ENCODE results near the gene IFI27L1. TPM values are rescaled to one million over a fixed set of nuclear protein-coding genes. Genes with fewer than 3 reads are reported as not detected.
"Not testable (repeated sequence)": the region's sequence is repeated elsewhere in the genome, so short reads cannot be mapped to it uniquely, and the experiment has no call there.

IFI27L1 gene
- total RNA-seq, 2 donors from 2014 or later: 22.9 to 23.0 TPM

DNA sequence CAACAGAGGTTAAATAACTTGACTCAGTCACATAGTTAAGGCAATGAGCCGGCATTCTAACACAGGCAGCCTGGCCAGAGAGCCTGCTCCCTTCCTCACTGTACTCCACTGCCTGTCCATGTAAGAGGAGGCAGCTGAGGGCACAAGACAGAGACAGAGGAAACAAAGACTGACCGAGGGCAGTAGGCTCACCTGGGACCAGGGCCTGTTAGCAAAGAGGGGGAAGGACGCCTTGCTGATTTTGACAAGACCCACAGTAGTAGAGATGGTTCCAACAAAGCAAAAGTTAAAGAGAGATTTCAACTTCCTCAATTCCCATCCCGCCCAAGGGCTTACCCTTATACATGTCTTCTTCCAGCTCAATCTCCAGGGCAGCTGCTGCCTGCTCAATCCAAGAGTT, 28.4 kb upstream of the IFI27L1 start:
- no peak for ATAC-seq
- Mint-ChIP-seq H3K36me3 (peaks cover 34% of the 10 kb centered on the region), H3K4me3 (no peak overlapping the region)

DNA sequence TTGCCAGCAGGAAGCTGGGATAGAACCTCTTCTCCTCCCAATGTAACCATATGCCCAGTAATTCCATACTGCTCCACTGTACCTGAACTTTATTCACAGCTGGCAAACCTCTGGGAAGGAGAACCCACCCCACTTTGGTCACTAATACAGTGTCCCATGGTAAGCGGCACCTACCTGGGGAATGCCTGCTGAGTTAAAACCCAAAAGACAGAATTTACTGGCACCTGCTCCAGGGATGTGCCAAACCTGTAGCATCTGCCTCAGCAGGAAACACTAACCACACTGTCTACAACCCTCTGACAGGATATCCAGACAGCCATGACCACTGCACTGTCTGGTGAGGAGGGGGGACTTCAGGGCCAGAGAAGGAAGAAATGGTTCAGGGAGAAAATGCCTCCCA, 26.7 kb upstream of the IFI27L1 start:
- Mint-ChIP-seq H3K4me1 (ENCODE audit: low read depth in 2 of 2) (peaks cover 49 to 51% of the 10 kb centered on the region in 2 donors), H3K27ac (no peak overlapping the region), H3K36me3 (peaks cover 41% of the 10 kb centered on the region), H3K9me3 (no peaks in the 10 kb centered on the region), H3K27me3 (no peaks in the 10 kb centered on the region), H3K4me3 (no peak overlapping the region)
- DNase-seq (ENCODE audit: low spot score) (no peak), ATAC-seq (no peak)

More for the DNA sequence above, 28.4 kb upstream of the IFI27L1 start:
- Mint-ChIP-seq H3K9me3 (no peaks in the 10 kb centered on the region), H3K4me1 (ENCODE audit: low read depth in 2 of 2) (peaks cover 36 to 40% of the 10 kb centered on the region in 2 donors), H3K27me3 (no peaks in the 10 kb centered on the region), H3K27ac (peak overlapping the region in 1 of 2 donors; percentile 4)
- DNase-seq (ENCODE audit: low spot score): no peak

DNA sequence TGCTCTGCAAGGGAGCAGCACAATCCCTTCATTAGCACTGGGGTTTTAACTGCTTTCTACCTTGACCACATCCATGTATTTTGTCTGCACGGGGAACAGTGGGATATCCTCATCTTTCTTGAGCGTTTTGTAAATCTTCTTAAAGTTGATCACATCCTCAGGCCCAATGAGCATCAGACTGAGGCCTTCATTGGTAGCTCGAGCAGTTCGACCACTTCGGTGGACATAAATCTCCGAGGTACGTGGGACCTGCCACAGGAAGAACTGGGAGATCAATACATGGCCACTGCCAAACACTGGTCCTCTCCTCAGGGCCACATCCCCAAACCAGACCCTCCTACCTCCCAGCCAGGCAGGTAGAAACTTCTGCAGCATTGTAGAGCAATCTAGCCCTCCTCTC, 26.2 kb upstream of the IFI27L1 start:
- no peak overlapping the region for H3K4me3 Mint-ChIP-seq
- peaks cover 40% of the 10 kb centered on the region for H3K36me3 Mint-ChIP-seq
- no peaks in the 10 kb centered on the region for H3K9me3 Mint-ChIP-seq
- peak overlapping the region in 1 of 2 donors; percentile 55 for H3K27ac Mint-ChIP-seq
- H3K4me1 Mint-ChIP-seq (ENCODE audit: low read depth in 2 of 2): peaks cover 49% of the 10 kb centered on the region in 2 donors
- H3K27me3 Mint-ChIP-seq: no peaks in the 10 kb centered on the region
- ATAC-seq: no peak
- no peak for DNase-seq (ENCODE audit: low spot score)

DNA sequence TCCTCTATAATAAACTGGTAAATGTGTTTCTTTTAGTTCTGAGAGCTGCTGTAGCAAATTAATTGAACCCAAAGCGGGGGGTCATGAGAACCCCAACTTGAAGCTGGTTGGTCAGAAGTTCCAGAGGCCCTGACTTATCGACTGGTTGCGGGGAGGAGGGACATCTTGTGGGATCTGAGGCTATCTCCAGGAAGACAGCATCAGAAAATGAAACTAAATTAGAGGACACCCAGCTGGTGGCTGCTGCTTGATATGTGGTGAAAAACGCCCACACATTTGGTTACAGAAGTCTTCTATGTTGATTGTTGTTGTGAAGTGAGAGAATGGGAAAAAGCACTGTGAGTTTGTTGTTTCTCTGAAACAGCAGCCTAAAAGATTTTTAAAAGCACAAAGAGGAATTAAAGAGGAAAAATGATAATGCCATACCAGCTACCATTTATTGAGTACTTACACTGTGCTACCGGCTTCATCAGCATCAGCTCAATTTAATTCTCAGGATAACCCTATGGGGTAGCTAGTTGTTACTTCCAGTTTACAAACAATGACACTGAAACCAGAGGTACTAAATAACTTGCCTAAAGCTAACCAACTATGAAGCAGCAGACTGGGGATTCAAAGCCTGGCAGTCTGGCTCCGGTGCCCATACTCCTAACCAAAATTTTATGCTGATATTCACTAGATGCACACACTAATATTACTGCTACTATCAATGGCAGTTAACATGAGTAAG, 24.4 kb upstream of the IFI27L1 start:
- Mint-ChIP-seq H3K4me3 (peak overlapping the region; percentile 47), H3K9me3 (no peaks in the 10 kb centered on the region), H3K36me3 (peaks cover 34% of the 10 kb centered on the region), H3K27ac (peak overlapping the region; percentile 32 to 55), H3K27me3 (no peaks in the 10 kb centered on the region), H3K4me1 (ENCODE audit: low read depth in 2 of 2) (peaks cover 46 to 49% of the 10 kb centered on the region in 2 donors)
- ATAC-seq: peak; percentile 77 to 81
- DNase-seq (ENCODE audit: low spot score): peak; percentile 70

DNA sequence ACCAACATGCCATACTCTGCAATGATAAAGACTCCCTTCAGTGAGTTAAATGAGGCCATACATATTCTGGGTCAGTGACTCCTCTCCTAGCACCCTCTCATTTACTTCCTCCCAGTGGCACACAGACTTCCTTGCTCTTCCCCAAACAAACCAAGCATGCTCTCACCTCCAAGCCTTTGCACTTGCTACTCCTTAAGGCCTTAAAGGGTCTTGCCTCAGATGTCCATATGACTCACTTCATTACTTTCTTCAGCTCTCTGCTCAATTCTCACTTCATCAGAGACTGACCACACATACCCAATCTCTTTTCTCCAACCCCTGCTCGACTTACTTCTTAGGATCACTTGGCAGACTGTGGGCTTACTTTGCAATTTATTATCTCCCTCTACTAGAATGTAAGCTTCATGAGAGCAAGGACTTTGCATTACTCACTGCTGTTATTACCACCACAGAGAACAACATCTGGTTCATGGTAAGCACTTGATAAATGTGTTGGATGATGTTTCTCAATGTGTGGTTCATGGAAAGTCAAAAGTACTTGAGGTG, 22.9 kb upstream of the IFI27L1 start:
- no peak for DNase-seq (ENCODE audit: low spot score)
- peaks cover 41% of the 10 kb centered on the region for H3K36me3 Mint-ChIP-seq
- H3K27ac Mint-ChIP-seq: peak overlapping the region; percentile 32 to 55
- H3K9me3 Mint-ChIP-seq: no peaks in the 10 kb centered on the region
- peaks cover 49 to 52% of the 10 kb centered on the region in 2 donors for H3K4me1 Mint-ChIP-seq (ENCODE audit: low read depth in 2 of 2)
- H3K27me3 Mint-ChIP-seq: no peaks in the 10 kb centered on the region
- H3K4me3 Mint-ChIP-seq: peak overlapping the region; percentile 34
- peak; percentile 69 to 74 for ATAC-seq

DNA sequence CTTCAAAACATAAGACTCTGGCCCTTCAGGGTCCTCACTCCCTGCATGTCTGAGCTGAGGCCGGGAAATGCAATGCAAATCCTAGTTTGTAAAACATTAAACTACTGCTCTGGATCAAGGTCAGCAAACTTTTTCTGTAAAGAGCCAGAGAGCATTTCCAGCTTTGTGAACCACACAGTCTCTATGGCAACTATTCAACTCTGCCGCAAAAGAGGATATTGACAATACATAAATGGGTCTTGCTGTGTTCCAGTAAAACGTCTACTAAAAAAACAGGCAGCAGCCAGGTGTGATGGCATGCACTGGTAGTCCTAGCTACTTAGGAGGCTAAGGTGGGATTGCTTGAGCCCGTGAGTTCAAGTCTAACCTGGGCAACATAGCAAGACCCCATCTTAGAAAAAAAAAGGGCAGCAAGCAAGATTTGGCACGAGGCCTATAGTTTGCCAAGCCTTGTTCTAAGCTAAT, 22.4 kb upstream of the IFI27L1 start:
- Mint-ChIP-seq H3K36me3 (peaks cover 41% of the 10 kb centered on the region), H3K27ac (peak overlapping the region; percentile 32 to 55), H3K9me3 (no peaks in the 10 kb centered on the region), H3K27me3 (no peaks in the 10 kb centered on the region), H3K4me1 (ENCODE audit: low read depth in 2 of 2) (peaks cover 51 to 54% of the 10 kb centered on the region in 2 donors), H3K4me3 (peak overlapping the region; percentile 34)
- no peak for DNase-seq (ENCODE audit: low spot score)
- no peak for ATAC-seq

DNA sequence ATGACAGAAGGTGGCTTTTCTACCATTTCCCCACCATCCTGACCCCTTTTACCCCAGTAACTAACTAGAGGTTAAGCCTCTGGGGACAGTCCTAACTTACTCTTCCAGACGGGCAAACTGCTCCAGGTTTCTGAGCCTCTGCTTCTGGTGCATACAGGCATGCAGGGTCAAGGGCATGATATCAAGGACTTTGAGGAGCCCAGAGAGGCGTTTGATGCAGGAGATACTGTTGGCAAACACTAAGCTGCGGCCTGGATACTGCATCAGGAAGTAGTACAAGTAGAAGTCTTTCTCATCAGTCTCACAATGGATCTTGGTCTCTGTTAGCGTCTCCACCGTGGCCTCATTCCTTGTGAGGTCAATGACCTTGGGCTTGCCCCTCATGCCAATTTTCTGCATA, 21.1 kb upstream of the IFI27L1 start:
- Mint-ChIP-seq H3K9me3 (no peaks in the 10 kb centered on the region), H3K36me3 (peaks cover 28% of the 10 kb centered on the region), H3K27ac (no peak overlapping the region), H3K4me3 (no peak overlapping the region), H3K4me1 (ENCODE audit: low read depth in 2 of 2) (peaks cover 45 to 47% of the 10 kb centered on the region in 2 donors), H3K27me3 (no peaks in the 10 kb centered on the region)
- ATAC-seq: no peak
- no peak for DNase-seq (ENCODE audit: low spot score)

DNA sequence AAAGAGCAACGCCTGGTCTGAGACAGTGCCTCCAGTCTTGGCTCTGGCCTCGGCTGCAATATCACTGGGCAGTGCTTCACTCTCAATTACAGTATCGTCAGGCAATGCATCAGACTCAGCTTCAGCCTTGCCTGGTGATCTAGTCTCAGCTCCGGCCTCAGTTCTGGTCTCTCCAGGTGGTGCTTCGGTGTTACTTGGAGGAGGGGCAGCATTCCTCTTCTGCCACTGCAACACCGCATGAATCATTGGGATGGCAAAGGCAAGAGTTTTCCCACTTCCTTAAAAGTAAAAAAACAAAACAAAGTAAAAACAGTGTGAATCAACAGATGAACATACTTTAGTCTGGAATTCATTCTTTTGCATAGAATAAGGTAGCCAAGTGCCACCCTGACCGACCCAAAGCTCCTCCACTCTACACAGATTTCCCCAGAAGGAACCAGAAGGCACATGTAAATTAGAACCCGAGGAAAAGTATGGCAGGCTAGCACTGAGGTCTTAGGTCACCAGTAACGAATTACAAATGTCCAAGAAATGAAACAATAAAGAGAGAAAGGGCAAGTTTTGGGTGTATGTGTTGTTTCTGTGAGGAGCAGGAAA, 18.7 kb upstream of the IFI27L1 start:
- Mint-ChIP-seq H3K36me3 (peaks cover 24% of the 10 kb centered on the region), H3K9me3 (no peaks in the 10 kb centered on the region), H3K4me3 (no peak overlapping the region), H3K27me3 (no peaks in the 10 kb centered on the region), H3K27ac (peak overlapping the region in 1 of 2 donors; percentile 31), H3K4me1 (ENCODE audit: low read depth in 2 of 2) (peaks cover 41 to 44% of the 10 kb centered on the region in 2 donors)
- DNase-seq (ENCODE audit: low spot score) (no peak), ATAC-seq (no peak)

DNA sequence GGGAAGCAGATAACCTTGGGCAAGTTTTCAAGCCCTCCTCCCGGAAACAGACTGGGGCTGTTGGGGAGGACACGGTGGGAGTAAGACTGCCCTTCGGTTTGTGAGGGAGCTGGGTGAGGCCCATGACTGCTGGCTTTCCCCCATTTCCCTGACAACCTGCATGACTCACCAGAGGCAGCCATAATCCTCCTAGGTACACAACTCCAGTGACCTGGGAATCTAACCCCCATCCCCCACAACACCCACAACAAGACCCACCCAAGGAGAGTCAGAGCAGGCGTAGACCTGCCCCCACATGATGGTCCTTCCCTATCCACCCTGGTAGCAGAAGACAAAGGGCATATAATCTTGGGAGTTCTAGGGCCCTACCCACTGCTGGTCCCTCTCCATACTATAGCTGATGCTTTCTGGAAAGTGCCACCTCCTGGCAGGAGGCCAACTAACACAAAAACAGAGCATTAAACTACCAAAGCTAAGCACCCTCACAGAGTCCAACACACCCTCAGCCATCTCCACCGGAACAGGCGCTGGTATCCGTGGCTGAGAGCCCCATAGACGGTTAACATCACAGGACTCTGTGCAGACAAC, 14.9 kb upstream of the IFI27L1 start:
- no peaks in the 10 kb centered on the region for H3K27me3 Mint-ChIP-seq
- H3K27ac Mint-ChIP-seq: peak overlapping the region in 1 of 2 donors; percentile 5
- peaks cover 56 to 64% of the 10 kb centered on the region in 2 donors for H3K4me1 Mint-ChIP-seq (ENCODE audit: low read depth in 2 of 2)
- no peak overlapping the region for H3K4me3 Mint-ChIP-seq
- H3K36me3 Mint-ChIP-seq: peaks cover 52% of the 10 kb centered on the region
- DNase-seq (ENCODE audit: low spot score) (no peak), ATAC-seq (no peak)
- peaks cover 8% of the 10 kb centered on the region for H3K9me3 Mint-ChIP-seq

DNA sequence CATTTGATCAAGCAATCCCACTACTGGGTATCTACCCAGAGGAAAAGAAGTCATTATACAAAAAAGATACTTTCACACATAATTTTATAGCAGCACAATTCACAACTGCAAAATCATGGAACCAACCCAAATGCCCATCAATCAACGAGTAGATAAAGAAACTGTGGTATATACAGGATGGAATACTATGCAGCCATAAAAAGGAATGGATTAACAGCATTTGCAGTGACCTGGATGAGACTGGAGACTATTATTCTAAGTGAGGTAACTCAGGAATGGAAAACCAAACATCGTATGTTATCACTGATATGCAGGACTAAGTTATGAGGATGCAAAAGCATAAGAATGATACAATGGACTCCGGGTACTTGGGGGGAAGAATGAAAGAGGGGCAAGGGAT, 9.0 kb upstream of the IFI27L1 start:
- H3K4me3 Mint-ChIP-seq; DNase-seq (ENCODE audit: low spot score); H3K27me3 Mint-ChIP-seq; H3K27ac Mint-ChIP-seq; ATAC-seq: not testable (repeated sequence)
- H3K36me3 Mint-ChIP-seq: peaks cover 65% of the 10 kb centered on the region
- H3K4me1 Mint-ChIP-seq (ENCODE audit: low read depth in 2 of 2): peaks cover 53 to 61% of the 10 kb centered on the region in 2 donors
- H3K9me3 Mint-ChIP-seq: peaks cover 15% of the 10 kb centered on the region

DNA sequence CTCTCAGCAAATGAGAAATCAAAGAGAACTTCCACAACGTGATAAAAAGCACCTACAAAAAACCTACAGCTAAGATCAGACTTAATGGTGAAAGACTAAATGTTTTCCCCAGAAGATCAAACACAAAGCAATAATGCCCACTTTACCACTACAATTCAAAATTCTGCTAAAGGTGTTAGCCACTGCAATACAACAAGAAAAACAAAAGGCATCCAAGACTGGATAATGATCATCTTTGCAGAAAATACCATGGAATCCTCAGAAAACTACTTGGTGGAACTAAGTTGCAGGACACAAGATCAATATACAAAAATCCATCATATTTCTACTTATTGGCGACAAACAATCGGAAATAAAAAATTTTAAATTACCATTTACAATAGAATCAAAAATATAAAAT, 6.6 kb upstream of the IFI27L1 start:
- peaks cover 59% of the 10 kb centered on the region for H3K36me3 Mint-ChIP-seq
- ATAC-seq: no peak
- H3K4me1 Mint-ChIP-seq (ENCODE audit: low read depth in 2 of 2): peaks cover 49 to 60% of the 10 kb centered on the region in 2 donors
- H3K27ac Mint-ChIP-seq: no peak overlapping the region
- DNase-seq (ENCODE audit: low spot score): no peak
- no peaks in the 10 kb centered on the region for H3K27me3 Mint-ChIP-seq
- H3K9me3 Mint-ChIP-seq: peaks cover 7% of the 10 kb centered on the region
- peak overlapping the region; percentile 5 for H3K4me3 Mint-ChIP-seq

DNA sequence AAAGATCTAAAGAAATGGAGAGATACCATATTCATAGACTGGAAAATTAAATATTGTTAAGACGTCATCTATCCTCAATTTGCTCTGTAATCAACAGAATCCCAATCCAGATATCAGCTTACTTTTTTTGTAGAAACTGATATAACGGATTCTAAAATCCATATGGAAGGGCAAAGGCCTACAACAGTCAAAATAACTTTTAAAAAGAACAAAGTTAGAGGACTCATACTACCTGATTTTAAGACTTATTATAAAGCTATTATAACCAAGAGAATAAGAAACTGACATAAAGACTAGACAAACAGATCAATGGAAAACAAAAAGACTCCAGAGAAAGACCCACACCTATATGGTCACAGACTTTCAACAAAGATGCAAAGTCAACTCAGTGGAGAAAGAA, 6.1 kb upstream of the IFI27L1 start:
- ATAC-seq (no peak), DNase-seq (ENCODE audit: low spot score) (no peak)
- peaks cover 7% of the 10 kb centered on the region for H3K9me3 Mint-ChIP-seq
- no peak overlapping the region for H3K27ac Mint-ChIP-seq
- peaks cover 50 to 59% of the 10 kb centered on the region in 2 donors for H3K4me1 Mint-ChIP-seq (ENCODE audit: low read depth in 2 of 2)
- peaks cover 57% of the 10 kb centered on the region for H3K36me3 Mint-ChIP-seq
- no peaks in the 10 kb centered on the region for H3K27me3 Mint-ChIP-seq
- peak overlapping the region; percentile 38 for H3K4me3 Mint-ChIP-seq

DNA sequence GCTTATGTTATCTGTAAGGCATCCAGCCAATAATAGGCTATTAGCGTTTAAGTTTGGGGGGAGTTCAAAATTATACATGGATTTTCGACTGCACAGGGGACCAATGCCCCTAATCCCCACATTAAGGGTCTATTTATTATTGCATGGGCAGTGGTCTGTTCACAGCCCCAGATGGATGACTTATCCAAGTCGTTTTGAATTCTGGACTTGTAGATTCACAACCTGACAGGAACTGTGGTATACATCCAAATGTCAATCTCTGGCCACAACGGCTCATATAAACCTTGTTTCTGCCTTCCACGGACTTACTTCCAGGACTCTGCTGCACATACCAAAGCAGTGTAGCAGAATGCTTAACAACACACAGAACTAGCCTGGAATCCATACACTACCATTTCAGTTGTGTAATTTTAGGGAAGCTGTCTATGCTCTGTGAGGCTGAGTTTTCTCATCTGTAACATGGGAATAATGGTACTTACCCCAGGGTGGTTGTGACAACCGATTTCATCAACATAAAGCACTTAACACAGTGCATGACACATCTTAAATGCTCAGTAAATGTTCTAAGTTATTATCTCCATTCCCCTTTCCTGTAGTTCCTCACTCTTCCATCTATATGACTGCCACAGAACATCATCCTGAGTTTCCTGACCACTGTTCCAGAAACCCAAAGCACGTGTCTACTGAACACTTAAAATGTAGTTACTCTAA, 3.8 kb upstream of the IFI27L1 start:
- Mint-ChIP-seq H3K36me3 (peaks cover 39% of the 10 kb centered on the region), H3K4me1 (ENCODE audit: low read depth in 2 of 2) (peaks cover 52 to 54% of the 10 kb centered on the region in 2 donors), H3K27ac (no peak overlapping the region), H3K4me3 (peak overlapping the region; percentile 96), H3K9me3 (peaks cover 4% of the 10 kb centered on the region), H3K27me3 (no peaks in the 10 kb centered on the region)
- no peak for DNase-seq (ENCODE audit: low spot score)
- ATAC-seq: no peak

Measured in natural killer cell treated with Interleukin-12 subunit alpha and Interleukin-12 subunit beta and Interleukin-15 and Interleukin-18, amount 100 ng/mL, for 72 hours (primary cell).